ENCODE results near the gene ATP5MG. TPM values are rescaled to one million over a fixed set of nuclear protein-coding genes. Genes with fewer than 3 reads are reported as not detected.

ATP5MG gene
- total RNA-seq, 1 donor from 2014 or later, result 233 TPM

GRCh38 chr11:118418766-118419165 is 17.4 kb downstream of the ATP5MG start:
- no peaks in the 10 kb centered on the region for H3K36me3 Mint-ChIP-seq (ENCODE audit: low read depth)
- TF ChIP-seq, protein P1, sequence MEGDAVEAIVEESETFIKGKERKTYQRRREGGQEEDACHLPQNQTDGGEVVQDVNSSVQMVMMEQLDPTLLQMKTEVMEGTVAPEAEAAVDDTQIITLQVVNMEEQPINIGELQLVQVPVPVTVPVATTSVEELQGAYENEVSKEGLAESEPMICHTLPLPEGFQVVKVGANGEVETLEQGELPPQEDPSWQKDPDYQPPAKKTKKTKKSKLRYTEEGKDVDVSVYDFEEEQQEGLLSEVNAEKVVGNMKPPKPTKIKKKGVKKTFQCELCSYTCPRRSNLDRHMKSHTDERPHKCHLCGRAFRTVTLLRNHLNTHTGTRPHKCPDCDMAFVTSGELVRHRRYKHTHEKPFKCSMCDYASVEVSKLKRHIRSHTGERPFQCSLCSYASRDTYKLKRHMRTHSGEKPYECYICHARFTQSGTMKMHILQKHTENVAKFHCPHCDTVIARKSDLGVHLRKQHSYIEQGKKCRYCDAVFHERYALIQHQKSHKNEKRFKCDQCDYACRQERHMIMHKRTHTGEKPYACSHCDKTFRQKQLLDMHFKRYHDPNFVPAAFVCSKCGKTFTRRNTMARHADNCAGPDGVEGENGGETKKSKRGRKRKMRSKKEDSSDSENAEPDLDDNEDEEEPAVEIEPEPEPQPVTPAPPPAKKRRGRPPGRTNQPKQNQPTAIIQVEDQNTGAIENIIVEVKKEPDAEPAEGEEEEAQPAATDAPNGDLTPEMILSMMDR (conservative IDR thresholded peaks at IDR 0.05), result no peak
- no peak for DNase-seq (ENCODE audit: low read depth, low spot score)
- H3K27ac Mint-ChIP-seq (ENCODE audit: unreplicated experiment), result no peak overlapping the region
- no peaks in the 10 kb centered on the region for H3K27me3 Mint-ChIP-seq (ENCODE audit: low read depth)
- H3K4me3 Mint-ChIP-seq, result no peak overlapping the region
- no peaks in the 10 kb centered on the region for H3K9me3 Mint-ChIP-seq
- H3K4me1 Mint-ChIP-seq, result no peaks in the 10 kb centered on the region

DNA sequence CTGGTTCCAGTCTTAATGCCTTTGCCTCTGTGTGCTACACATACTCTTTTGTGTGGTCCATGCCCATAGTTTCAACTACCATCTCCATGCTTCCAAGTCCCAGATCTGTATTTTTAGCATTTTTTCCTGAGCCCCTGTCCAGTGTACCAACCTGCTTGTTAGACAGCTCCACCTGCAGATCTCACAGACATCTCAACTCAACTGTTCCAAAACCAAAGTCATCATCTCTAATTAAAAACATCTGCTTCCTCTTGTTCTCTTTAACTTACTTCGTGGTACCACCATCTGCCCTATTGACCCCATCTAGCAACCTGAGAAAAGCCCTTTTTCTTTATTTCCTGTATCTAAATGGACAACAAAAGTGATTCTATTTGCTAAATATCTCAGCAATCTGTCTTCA is 26.3 kb downstream of the ATP5MG start:
- Mint-ChIP-seq H3K36me3 (ENCODE audit: low read depth) (no peaks in the 10 kb centered on the region), H3K4me1 (peaks cover 19% of the 10 kb centered on the region), H3K27me3 (ENCODE audit: low read depth) (no peaks in the 10 kb centered on the region), H3K4me3 (no peak overlapping the region), H3K27ac (ENCODE audit: unreplicated experiment) (no peak overlapping the region), H3K9me3 (no peaks in the 10 kb centered on the region)
- no peak for DNase-seq (ENCODE audit: low read depth, low spot score)
- TF ChIP-seq, protein P1 (conservative IDR thresholded peaks at IDR 0.05), result no peak

GRCh38 chr11:118430956-118431355 is 29.6 kb downstream of the ATP5MG start:
- DNase-seq (ENCODE audit: low read depth, low spot score), result no peak
- no peaks in the 10 kb centered on the region for H3K36me3 Mint-ChIP-seq (ENCODE audit: low read depth)
- H3K4me3 Mint-ChIP-seq, result peak overlapping the region; percentile 24
- peaks cover 39% of the 10 kb centered on the region for H3K4me1 Mint-ChIP-seq
- TF ChIP-seq, protein P1 (conservative IDR thresholded peaks at IDR 0.05), result no peak
- no peaks in the 10 kb centered on the region for H3K9me3 Mint-ChIP-seq
- H3K27ac Mint-ChIP-seq (ENCODE audit: unreplicated experiment), result no peak overlapping the region
- no peaks in the 10 kb centered on the region for H3K27me3 Mint-ChIP-seq (ENCODE audit: low read depth)

DNA sequence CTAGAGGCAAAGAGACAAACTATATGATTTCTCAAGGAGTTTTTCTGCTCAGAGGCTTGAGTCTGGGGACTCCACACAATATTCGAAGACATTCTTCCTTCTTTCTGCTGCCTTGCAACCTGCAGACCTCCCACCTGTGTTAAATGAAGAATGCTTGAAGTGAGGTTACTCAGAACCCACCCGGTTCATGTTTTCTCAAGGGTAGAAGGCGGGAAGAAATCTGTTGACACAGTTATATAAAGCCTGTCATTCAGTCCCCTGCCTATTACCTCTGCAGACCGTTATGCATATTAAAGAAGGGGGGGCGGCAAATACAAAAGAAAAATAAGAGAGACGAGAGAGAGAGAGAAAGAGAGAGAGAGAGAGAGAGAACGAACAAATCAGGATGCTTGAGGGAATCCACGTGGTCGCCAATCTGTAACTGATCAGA is 32.7 kb downstream of the ATP5MG start:
- Mint-ChIP-seq H3K36me3 (ENCODE audit: low read depth) (no peaks in the 10 kb centered on the region), H3K4me3 (peak overlapping the region; percentile 97), H3K27ac (ENCODE audit: unreplicated experiment) (peak overlapping the region; percentile 98), H3K4me1 (peaks cover 52% of the 10 kb centered on the region), H3K27me3 (ENCODE audit: low read depth) (no peaks in the 10 kb centered on the region), H3K9me3 (no peaks in the 10 kb centered on the region)
- no peak for DNase-seq (ENCODE audit: low read depth, low spot score)
- TF ChIP-seq, protein P1 (conservative IDR thresholded peaks at IDR 0.05), result no peak

GRCh38 chr11:118434553-118435289 is 33.3 kb downstream of the ATP5MG start:
- TF ChIP-seq, protein P1 (conservative IDR thresholded peaks at IDR 0.05), result no peak
- H3K4me3 Mint-ChIP-seq, result peak overlapping the region; percentile 97
- peak overlapping the region; percentile 98 for H3K27ac Mint-ChIP-seq (ENCODE audit: unreplicated experiment)
- no peaks in the 10 kb centered on the region for H3K36me3 Mint-ChIP-seq (ENCODE audit: low read depth)
- peak; percentile 41 for DNase-seq (ENCODE audit: low read depth, low spot score)
- no peaks in the 10 kb centered on the region for H3K27me3 Mint-ChIP-seq (ENCODE audit: low read depth)
- H3K9me3 Mint-ChIP-seq, result no peaks in the 10 kb centered on the region
- H3K4me1 Mint-ChIP-seq, result peaks cover 57% of the 10 kb centered on the region
